ENCODE measurements around the gene FAM177B.
A peak's percentile ranks its signal among the peaks of the same experiment; 100 is the strongest.

Gene FAM177B

DNA sequence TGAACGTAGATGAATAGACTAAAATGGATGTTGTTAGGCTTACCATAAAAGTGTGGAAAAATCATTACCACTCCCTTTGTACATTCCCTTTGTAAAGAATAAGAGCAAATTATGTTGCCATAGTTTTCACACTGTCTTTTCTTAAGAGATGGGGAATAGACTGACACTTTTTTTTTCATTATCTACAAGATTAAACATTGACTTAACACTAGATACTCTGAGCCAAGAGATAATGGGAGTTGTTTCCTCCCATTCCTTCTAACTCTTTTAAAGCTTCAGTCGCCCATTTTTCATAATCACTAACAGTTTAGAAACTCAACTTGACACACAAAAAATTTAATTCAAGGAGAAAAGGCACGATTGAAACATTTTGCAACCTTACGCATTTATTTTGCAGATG lies 34.8 kb upstream of the FAM177B start:
- no peak for DNase-seq (ENCODE audit: low read depth, low spot score)
- TF ChIP-seq, protein P1, sequence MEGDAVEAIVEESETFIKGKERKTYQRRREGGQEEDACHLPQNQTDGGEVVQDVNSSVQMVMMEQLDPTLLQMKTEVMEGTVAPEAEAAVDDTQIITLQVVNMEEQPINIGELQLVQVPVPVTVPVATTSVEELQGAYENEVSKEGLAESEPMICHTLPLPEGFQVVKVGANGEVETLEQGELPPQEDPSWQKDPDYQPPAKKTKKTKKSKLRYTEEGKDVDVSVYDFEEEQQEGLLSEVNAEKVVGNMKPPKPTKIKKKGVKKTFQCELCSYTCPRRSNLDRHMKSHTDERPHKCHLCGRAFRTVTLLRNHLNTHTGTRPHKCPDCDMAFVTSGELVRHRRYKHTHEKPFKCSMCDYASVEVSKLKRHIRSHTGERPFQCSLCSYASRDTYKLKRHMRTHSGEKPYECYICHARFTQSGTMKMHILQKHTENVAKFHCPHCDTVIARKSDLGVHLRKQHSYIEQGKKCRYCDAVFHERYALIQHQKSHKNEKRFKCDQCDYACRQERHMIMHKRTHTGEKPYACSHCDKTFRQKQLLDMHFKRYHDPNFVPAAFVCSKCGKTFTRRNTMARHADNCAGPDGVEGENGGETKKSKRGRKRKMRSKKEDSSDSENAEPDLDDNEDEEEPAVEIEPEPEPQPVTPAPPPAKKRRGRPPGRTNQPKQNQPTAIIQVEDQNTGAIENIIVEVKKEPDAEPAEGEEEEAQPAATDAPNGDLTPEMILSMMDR (IDR thresholded peaks at IDR 0.05; ENCODE audit: insufficient read depth, low read length, missing control alignments) = no peak
- ChIA-PET CTCF (no interaction called here), POLR2A (no interaction called here)
- no peak overlapping the region for H3K4me3 ChIP-seq (ENCODE audit: low read depth, low read length)

GRCh38 chr1:222704260-222704659 lies 32.7 kb upstream of the FAM177B start:
- no peak for DNase-seq (ENCODE audit: low read depth, low spot score)
- POLR2A ChIA-PET = no interaction called here
- CTCF ChIA-PET = no interaction called here
- H3K4me3 ChIP-seq (ENCODE audit: low read depth, low read length) = no peak overlapping the region
- TF ChIP-seq, protein P1 (IDR thresholded peaks at IDR 0.05; ENCODE audit: insufficient read depth, low read length, missing control alignments) = no peak

GRCh38 chr1:222706815-222707214 lies 30.2 kb upstream of the FAM177B start:
- TF ChIP-seq, protein P1 (IDR thresholded peaks at IDR 0.05; ENCODE audit: insufficient read depth, low read length, missing control alignments) = no peak
- POLR2A ChIA-PET = no interaction called here
- H3K4me3 ChIP-seq (ENCODE audit: low read depth, low read length) = no peak overlapping the region
- DNase-seq (ENCODE audit: low read depth, low spot score) = no peak
- CTCF ChIA-PET = no interaction called here

GRCh38 chr1:222709700-222710153 lies 27.3 kb upstream of the FAM177B start:
- ChIA-PET POLR2A (no interaction called here), CTCF (interaction anchor here (0.7 kb wide), 1 partner anchor 9 kb away, joined by 3 read pairs; no protein-coding TSS in a partner anchor)
- no peak overlapping the region for H3K4me3 ChIP-seq (ENCODE audit: low read depth, low read length)
- DNase-seq (ENCODE audit: low read depth, low spot score) = no peak
- TF ChIP-seq, protein P1 (IDR thresholded peaks at IDR 0.05; ENCODE audit: insufficient read depth, low read length, missing control alignments) = no peak

DNA sequence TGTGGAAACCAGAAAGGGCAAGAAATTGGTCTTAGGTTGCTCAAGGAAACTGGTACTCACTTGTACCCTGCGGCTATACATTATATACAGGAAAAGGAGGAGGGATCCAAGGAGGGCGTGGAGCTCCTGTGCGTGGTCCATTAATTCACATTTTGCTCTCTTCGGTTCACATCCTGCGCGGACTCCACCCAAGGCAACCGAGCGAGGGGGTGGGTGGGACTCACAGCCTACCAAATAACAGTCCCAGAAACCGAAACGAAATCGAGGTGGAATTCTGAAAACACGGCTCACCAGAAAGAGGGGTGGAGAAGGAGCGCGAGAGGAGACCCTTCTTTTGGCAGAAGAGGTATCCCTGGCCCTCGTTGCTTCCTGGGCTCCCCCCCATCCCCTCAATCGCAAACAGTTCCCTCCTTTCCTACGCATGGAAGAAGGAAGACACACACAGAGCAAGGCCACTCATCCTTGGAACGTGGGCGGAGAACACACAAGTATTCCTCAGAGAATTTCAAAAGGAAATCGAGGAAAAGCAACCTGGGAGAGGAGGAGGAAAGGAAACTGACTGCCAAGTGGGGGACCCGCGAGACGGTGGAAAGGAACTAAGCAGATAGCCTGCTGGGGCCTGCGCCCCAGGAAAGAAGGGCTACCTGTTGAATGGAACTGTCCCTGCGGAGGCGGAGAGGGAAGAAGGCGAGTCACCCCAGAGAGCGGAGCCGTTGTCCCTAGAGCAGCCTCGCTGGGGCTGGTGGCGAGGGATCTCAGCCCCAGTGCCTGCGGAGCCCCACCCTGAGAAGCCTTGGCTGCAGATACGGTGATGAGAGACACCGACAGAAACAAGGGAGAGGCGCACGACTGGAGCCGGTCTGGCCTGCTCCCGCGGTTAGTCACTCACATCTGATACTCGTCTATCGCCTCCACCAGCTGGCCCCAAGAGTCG lies 25.4 kb upstream of the FAM177B start:
- no peak for DNase-seq (ENCODE audit: low read depth, low spot score)
- CTCF ChIA-PET = interaction anchor here (1.1 to 1.5 kb wide), 3 partner anchors 25 to 247 kb away, joined by 3 to 8 read pairs (median 3); no protein-coding TSS in a partner anchor
- TF ChIP-seq, protein P1 (IDR thresholded peaks at IDR 0.05; ENCODE audit: insufficient read depth, low read length, missing control alignments) = no peak
- POLR2A ChIA-PET = interaction anchor here (0.6 to 1.1 kb wide), 2 partner anchors 67 to 354 kb away, joined by 3 read pairs; no protein-coding TSS in a partner anchor
- H3K4me3 ChIP-seq (ENCODE audit: low read depth, low read length) = peak overlapping the region; percentile 97
